ENCODE results near the gene PLGRKT. TPM values are rescaled to one million over a fixed set of nuclear protein-coding genes. Genes with fewer than 3 reads are reported as not detected.
A peak's percentile ranks its signal among the peaks of the same experiment; 100 is the strongest.

The PLGRKT gene
- total and polyA plus RNA-seq, 8 donors = 18.9 to 28.2 (median 22.2) TPM

DNA sequence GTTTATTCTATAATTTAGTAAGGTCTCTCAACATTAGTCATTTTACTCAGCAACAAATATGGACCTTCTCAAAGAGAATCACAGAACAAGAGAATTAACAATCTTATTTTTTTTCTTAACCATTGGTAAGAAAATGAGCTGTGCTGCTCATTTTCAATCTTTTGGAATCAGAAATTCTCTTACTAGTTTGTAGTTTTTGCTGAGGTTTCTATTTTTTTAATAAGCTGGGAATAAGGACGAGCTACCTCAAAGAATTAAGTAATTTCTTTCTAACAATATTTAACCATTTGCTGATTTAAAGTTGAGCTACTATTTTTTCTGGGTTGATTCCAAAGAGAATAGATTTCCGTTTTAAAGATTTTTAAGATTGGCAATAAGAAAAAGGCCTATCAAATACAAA, 44.2 kb downstream of the PLGRKT start:
- Histone ChIP-seq H3K4me1 (peaks cover 0 to 4% of the 10 kb centered on the region in 2 donors), H3K36me3 (no peaks in the 10 kb centered on the region), H3K27me3 (no peaks in the 10 kb centered on the region), H3K27ac (no peak overlapping the region), H3K4me3 (no peak overlapping the region), H3K9me3 (no peaks in the 10 kb centered on the region)
- ATAC-seq (no peak), DNase-seq (no peak)
- intact Hi-C loops (cut with DNase I) = no loop called here
- TF ChIP-seq, protein P1, sequence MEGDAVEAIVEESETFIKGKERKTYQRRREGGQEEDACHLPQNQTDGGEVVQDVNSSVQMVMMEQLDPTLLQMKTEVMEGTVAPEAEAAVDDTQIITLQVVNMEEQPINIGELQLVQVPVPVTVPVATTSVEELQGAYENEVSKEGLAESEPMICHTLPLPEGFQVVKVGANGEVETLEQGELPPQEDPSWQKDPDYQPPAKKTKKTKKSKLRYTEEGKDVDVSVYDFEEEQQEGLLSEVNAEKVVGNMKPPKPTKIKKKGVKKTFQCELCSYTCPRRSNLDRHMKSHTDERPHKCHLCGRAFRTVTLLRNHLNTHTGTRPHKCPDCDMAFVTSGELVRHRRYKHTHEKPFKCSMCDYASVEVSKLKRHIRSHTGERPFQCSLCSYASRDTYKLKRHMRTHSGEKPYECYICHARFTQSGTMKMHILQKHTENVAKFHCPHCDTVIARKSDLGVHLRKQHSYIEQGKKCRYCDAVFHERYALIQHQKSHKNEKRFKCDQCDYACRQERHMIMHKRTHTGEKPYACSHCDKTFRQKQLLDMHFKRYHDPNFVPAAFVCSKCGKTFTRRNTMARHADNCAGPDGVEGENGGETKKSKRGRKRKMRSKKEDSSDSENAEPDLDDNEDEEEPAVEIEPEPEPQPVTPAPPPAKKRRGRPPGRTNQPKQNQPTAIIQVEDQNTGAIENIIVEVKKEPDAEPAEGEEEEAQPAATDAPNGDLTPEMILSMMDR (IDR thresholded peaks at IDR 0.05) = no peak

DNA sequence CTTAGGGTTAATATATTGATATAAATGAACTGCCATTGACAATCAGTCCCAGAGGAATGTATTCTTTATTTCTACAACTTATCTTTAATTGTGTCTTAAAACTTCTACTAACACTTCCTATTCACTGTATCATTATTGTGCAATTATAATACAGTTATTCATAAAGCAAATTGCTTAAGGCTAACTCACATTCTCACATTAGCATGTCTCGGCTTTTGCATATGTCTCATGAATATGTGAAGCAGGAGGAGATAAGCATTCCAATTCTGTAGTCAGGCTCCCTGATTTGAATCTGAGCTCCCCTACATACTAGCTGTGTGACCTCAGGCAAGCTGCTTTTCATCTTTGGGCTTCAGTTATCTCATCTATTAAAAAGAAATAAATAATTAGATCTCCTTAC, 45.4 kb downstream of the PLGRKT start:
- Histone ChIP-seq H3K9me3 (no peaks in the 10 kb centered on the region), H3K27ac (no peak overlapping the region), H3K36me3 (no peaks in the 10 kb centered on the region), H3K4me1 (peaks cover 0 to 4% of the 10 kb centered on the region in 2 donors), H3K27me3 (no peaks in the 10 kb centered on the region), H3K4me3 (no peak overlapping the region)
- TF ChIP-seq, protein P1 (IDR thresholded peaks at IDR 0.05) = no peak
- intact Hi-C loops (cut with DNase I) = no loop called here
- ATAC-seq = no peak
- no peak for DNase-seq

DNA sequence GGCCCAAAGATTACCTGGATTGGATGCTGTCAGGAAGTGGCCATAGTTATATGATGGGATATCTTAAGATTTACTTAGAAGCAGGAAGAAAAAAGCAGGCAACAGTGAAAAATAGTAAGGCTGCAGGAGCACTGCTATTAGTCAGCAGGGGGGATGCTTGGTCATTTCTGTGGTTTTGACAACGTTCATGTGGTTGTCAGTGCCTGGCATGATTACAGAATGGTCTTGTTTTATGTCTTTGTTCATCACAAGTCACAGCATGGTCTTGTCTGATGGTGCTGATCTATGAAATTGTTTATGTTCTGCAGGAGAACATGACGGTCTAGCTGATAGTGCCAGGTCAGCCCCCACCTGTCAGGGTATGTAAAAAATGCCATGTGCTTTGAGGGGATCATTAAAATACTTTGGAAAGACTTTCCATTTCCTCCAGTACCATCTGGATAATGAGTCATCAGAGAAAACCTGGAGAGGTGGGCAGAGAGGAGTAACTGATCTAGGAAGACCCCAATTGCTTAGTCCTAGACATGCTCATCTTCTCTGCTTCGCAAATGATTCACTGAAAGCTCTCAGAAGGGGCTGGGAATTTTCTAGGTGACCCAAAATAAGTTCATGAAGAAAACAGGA, 48.5 kb downstream of the PLGRKT start:
- DNase-seq (no peak), ATAC-seq (peak; percentile 17)
- no peak overlapping the region for H3K4me3 ChIP-seq
- no peaks in the 10 kb centered on the region for H3K9me3 ChIP-seq
- no peaks in the 10 kb centered on the region for H3K27me3 ChIP-seq
- TF ChIP-seq, protein P1 (IDR thresholded peaks at IDR 0.05) = no peak
- intact Hi-C loops (cut with DNase I) = no loop called here
- H3K36me3 ChIP-seq = no peaks in the 10 kb centered on the region
- no peak overlapping the region for H3K27ac ChIP-seq
- peaks cover 0 to 4% of the 10 kb centered on the region in 2 donors for H3K4me1 ChIP-seq

DNA sequence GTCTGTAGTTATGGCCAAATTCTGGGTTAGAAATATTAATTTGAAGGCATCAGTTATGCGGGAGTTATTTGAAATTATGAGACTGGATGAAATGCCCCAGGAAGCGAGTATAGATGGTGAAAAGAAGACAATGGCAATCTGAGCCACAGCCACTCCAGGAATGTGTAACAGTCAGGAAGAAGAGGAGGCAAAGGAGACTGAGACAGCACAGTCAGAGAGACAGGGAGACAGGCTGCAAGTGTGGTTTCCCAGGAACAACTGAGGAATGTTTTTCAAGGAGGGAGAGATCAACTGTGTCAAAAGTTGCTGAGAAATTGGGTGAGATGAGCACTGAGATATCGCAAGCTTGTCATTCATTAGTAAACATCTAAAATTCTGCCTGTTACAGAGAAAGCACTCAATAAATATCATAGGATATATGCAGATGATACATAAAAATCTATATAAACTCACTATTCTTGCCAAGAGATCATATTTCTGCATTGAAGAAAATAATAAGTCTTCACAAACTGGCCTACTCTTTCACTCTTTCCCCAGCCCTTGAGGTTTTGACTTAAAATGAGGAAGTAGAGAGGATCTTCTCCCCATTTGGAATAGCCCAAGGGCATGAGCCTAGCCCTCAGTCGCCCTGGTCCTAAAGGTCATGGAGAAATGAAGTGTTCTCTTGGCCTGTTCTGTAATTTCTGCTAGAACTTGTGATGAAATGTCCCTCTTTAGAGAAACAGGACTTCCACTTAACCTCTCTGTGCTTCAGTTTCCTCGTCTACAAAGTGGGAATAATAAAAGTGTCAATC, 49.5 kb downstream of the PLGRKT start:
- Histone ChIP-seq H3K27ac (no peak overlapping the region), H3K4me1 (peaks cover 0 to 4% of the 10 kb centered on the region in 2 donors), H3K27me3 (no peaks in the 10 kb centered on the region), H3K36me3 (no peaks in the 10 kb centered on the region), H3K4me3 (no peak overlapping the region), H3K9me3 (no peaks in the 10 kb centered on the region)
- no peak for DNase-seq
- TF ChIP-seq, protein P1 (IDR thresholded peaks at IDR 0.05) = no peak
- ATAC-seq = peak; percentile 47
- intact Hi-C loops (cut with DNase I) = no loop called here

DNA sequence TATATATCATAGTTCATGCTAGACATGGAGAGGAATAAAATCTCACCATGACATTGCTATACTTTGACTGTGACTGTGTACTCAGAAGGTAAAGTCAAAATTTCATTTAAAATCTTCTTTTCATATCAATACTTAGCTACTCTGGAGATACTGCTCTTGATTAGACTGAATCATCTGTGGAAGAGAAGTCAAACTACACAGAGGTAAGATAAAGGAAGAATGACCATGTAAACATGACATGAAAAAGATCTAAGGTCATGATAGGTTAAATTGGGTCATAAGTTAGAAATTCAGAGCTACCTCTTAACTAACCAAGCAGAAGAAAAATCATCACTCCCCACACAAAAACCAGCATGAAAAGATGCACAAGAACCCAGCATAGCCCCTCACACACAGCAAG, 53.3 kb downstream of the PLGRKT start:
- intact Hi-C loops (cut with DNase I) = no loop called here
- TF ChIP-seq, protein P1 (IDR thresholded peaks at IDR 0.05) = no peak
- H3K9me3 ChIP-seq = no peaks in the 10 kb centered on the region
- H3K4me3 ChIP-seq = no peak overlapping the region
- no peak for ATAC-seq
- H3K4me1 ChIP-seq = peaks cover 0 to 4% of the 10 kb centered on the region in 2 donors
- H3K27ac ChIP-seq = no peak overlapping the region
- H3K36me3 ChIP-seq = peaks cover 0 to 12% of the 10 kb centered on the region in 2 donors
- no peak for DNase-seq
- no peaks in the 10 kb centered on the region for H3K27me3 ChIP-seq
